Bronchial epithelial cell (primary cell): ENCODE measurements around the gene GLCE. TPM values are rescaled to one million over a fixed set of nuclear protein-coding genes. Genes with fewer than 3 reads are reported as not detected.

Experiments used
- DNase-seq: peaks from one replicate; pipeline ENCODE4 v3.0.0-alpha.2; 2010; ENCODE audit warnings: low read depth
- FAIRE-seq: peaks from 2 replicates; lab custom pipeline; 2011; peaks lifted over from hg19 to GRCh38; lab: Jason Lieb, UNC
- H3K27me3 ChIP-seq: 2 replicates; pipeline ENCODE4 v1.5.1; 2011; ENCODE audit warnings: low read length; ENCODE audit not compliant: control insufficient read depth, insufficient read depth
- H3K36me3 ChIP-seq: 2 replicates; pipeline ENCODE4 v1.5.1; 2011; ENCODE audit warnings: low read length; ENCODE audit not compliant: control insufficient read depth, insufficient read depth
- H3K4me3 ChIP-seq: 2 replicates; pipeline ENCODE4 v1.5.1; 2011; ENCODE audit warnings: mild to moderate bottlenecking, low read depth, low read length, control low read depth
- CTCF ChIP-seq: IDR thresholded peaks from 2 replicates; pipeline ENCODE4 v1.5.1; 2011; ENCODE audit warnings: mild to moderate bottlenecking, moderate library complexity, low read length, control low read depth, inconsistent platforms; ENCODE audit not compliant: insufficient read depth, severe bottlenecking
- total RNA-seq: library from RNA; depleted of rRNA; stranded (reverse); fragments of >200 nt; gene quantifications from 2 replicates; pipeline ENCODE4 v1.2.1, GENCODE V29; 2014

Gene GLCE
- total RNA-seq, 1 donor from 2014 or later: 46.3 TPM

- H3K27me3 ChIP-seq: no peaks in the 10 kb centered on the region
- FAIRE-seq: no peak
- no peak overlapping the region for H3K4me3 ChIP-seq
These were observed 110.8 kb downstream of the GLCE start for GRCh38 chr15:69271217-69271616.

GRCh38 chr15:69272139-69272538, 111.7 kb downstream of the GLCE start:
- no peaks in the 10 kb centered on the region for H3K27me3 ChIP-seq
- DNase-seq (no peak), FAIRE-seq (no peak)
- H3K36me3 ChIP-seq: peaks cover 2% of the 10 kb centered on the region
- TF ChIP-seq CTCF: no peak
- no peak overlapping the region for H3K4me3 ChIP-seq

More at GRCh38 chr15:69271217-69271616, 110.8 kb downstream of the GLCE start:
- no peak for TF ChIP-seq CTCF
- H3K36me3 ChIP-seq: peaks cover 2% of the 10 kb centered on the region
- DNase-seq: no peak

GRCh38 chr15:69272891-69273290, 112.5 kb downstream of the GLCE start:
- Histone ChIP-seq H3K27me3 (no peaks in the 10 kb centered on the region), H3K4me3 (no peak overlapping the region), H3K36me3 (peaks cover 2% of the 10 kb centered on the region)
- DNase-seq: no peak
- no peak for FAIRE-seq
- no peak for TF ChIP-seq CTCF

- FAIRE-seq (no peak), DNase-seq (no peak)
- no peaks in the 10 kb centered on the region for H3K27me3 ChIP-seq
- H3K4me3 ChIP-seq: no peak overlapping the region
- no peaks in the 10 kb centered on the region for H3K36me3 ChIP-seq
- TF ChIP-seq CTCF: no peak
These were observed 114.7 kb downstream of the GLCE start for GRCh38 chr15:69275074-69275670.

- peak; percentile 93 for FAIRE-seq
- DNase-seq: no peak
- Histone ChIP-seq H3K4me3 (no peak overlapping the region), H3K27me3 (no peaks in the 10 kb centered on the region), H3K36me3 (no peaks in the 10 kb centered on the region)
- TF ChIP-seq CTCF: no peak
These were observed 115.6 kb downstream of the GLCE start for GRCh38 chr15:69275933-69276560.
